Measurements from ENCODE around the gene PALLD.

PALLD gene

GRCh38 chr4:168651374-168651773 lies 154.5 kb downstream of the PALLD start:
- no peak for TF ChIP-seq CTCF (conservative IDR thresholded peaks at IDR 0.05; ENCODE audit: low read depth, low read length)
- DNase-seq (ENCODE audit: low read depth): no peak
- H3K4me3 ChIP-seq (ENCODE audit: low read length): no peak overlapping the region

- no peak overlapping the region for H3K4me3 ChIP-seq (ENCODE audit: low read length)
- DNase-seq (ENCODE audit: low read depth): no peak
- no peak for TF ChIP-seq CTCF (conservative IDR thresholded peaks at IDR 0.05; ENCODE audit: low read depth, low read length)
These were observed 155.0 kb downstream of the PALLD start for GRCh38 chr4:168651864-168652263.

- no peak for DNase-seq (ENCODE audit: low read depth)
- no peak for TF ChIP-seq CTCF (conservative IDR thresholded peaks at IDR 0.05; ENCODE audit: low read depth, low read length)
- no peak overlapping the region for H3K4me3 ChIP-seq (ENCODE audit: low read length)
These were observed 155.9 kb downstream of the PALLD start for GRCh38 chr4:168652755-168653154.

DNA sequence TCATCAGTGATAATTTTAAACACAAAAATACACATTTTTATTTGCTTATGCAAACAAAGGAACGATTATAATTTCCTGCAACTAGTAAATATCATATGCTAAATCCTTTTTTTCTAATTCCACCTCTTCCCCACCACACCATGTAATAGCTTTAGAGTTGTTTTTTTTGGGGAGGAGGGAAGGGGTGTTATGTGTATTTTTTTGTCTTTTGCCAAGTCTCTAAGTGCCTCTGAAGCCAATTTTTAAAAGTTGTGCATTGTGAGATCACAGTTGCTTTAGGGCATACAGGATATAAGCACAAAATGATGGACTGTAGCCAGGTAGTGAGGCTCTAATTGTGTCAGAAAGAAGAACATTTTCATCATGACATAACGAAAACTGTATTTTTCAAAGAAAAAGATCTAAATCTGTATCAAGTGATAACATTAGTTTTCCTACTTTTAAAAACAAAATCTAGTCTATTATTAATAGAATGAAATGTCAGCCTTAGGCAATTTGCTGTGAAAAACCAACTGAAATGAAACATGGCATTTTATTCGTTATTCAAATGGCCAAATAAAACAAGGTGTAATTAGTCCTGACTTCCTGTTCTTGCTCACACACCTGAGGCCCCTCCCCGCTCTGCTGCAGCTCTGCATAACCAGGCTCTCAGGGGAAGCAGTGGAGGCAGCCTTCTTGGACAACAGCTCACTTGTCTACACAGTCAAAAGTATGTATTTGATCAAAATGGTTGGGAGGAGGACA lies 157.4 kb downstream of the PALLD start:
- no peak for DNase-seq (ENCODE audit: low read depth)
- no peak overlapping the region for H3K4me3 ChIP-seq (ENCODE audit: low read length)
- no peak for TF ChIP-seq CTCF (conservative IDR thresholded peaks at IDR 0.05; ENCODE audit: low read depth, low read length)

- DNase-seq (ENCODE audit: low read depth): no peak
- H3K4me3 ChIP-seq (ENCODE audit: low read length): no peak overlapping the region
- no peak for TF ChIP-seq CTCF (conservative IDR thresholded peaks at IDR 0.05; ENCODE audit: low read depth, low read length)
These were observed 158.0 kb downstream of the PALLD start for GRCh38 chr4:168654848-168655174.

DNA sequence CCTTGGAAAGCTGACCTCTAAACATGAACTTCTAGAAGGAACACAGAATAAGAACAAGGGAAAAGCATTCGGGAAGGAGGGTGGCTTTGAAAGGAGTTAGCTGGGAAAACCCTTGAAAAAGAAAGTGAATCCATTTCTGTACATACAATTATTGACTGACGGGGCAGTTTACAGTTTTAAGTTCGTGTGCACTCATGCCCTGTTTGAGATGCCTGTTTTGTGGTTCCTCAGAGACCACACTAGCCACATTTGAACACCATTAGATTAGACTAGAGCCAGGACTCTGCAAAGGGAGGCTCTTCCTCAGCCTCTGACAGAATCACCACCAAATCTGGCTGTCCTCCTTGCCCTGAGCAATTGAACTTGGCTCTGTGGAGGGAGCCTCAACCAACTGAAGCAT lies 158.3 kb downstream of the PALLD start:
- DNase-seq (ENCODE audit: low read depth): no peak

More for the DNA sequence above, 158.3 kb downstream of the PALLD start:
- no peak for TF ChIP-seq CTCF (conservative IDR thresholded peaks at IDR 0.05; ENCODE audit: low read depth, low read length)
- H3K4me3 ChIP-seq (ENCODE audit: low read length): no peak overlapping the region

All from retinal pigment epithelial cell (primary cell).